Measurements from ENCODE around the gene CCSER2.
A peak's percentile ranks its signal among the peaks of the same experiment; 100 is the strongest.
"Not testable (repeated sequence)": the region's sequence is repeated elsewhere in the genome, so short reads cannot be mapped to it uniquely, and the experiment has no call there.

The CCSER2 gene

DNA sequence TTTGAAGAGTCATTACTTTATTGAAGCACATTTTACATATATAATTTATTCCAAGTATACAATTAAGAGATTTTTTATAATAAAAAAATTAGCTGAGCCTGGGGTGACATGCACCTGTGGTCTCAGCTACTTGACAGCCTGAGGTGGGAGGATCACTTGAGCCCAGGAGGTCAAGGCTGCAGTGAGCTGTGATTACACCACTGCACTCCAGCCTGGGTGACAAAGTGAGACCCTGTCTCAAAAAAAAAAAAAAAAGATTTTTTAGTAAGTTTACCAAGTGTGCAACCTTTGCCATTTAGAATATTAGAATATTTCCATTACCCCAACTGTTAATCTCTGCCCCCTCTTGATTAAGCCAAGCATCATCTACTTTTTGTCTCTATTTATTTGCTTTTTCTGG is 196.0 kb downstream of the CCSER2 start:
- TF ChIP-seq, protein P1, sequence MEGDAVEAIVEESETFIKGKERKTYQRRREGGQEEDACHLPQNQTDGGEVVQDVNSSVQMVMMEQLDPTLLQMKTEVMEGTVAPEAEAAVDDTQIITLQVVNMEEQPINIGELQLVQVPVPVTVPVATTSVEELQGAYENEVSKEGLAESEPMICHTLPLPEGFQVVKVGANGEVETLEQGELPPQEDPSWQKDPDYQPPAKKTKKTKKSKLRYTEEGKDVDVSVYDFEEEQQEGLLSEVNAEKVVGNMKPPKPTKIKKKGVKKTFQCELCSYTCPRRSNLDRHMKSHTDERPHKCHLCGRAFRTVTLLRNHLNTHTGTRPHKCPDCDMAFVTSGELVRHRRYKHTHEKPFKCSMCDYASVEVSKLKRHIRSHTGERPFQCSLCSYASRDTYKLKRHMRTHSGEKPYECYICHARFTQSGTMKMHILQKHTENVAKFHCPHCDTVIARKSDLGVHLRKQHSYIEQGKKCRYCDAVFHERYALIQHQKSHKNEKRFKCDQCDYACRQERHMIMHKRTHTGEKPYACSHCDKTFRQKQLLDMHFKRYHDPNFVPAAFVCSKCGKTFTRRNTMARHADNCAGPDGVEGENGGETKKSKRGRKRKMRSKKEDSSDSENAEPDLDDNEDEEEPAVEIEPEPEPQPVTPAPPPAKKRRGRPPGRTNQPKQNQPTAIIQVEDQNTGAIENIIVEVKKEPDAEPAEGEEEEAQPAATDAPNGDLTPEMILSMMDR (conservative IDR thresholded peaks at IDR 0.05; ENCODE audit: low read depth, low read length), result no peak
- no peak for DNase-seq (ENCODE audit: low read depth)
- H3K4me3 ChIP-seq (ENCODE audit: low read length), result no peak overlapping the region

DNA sequence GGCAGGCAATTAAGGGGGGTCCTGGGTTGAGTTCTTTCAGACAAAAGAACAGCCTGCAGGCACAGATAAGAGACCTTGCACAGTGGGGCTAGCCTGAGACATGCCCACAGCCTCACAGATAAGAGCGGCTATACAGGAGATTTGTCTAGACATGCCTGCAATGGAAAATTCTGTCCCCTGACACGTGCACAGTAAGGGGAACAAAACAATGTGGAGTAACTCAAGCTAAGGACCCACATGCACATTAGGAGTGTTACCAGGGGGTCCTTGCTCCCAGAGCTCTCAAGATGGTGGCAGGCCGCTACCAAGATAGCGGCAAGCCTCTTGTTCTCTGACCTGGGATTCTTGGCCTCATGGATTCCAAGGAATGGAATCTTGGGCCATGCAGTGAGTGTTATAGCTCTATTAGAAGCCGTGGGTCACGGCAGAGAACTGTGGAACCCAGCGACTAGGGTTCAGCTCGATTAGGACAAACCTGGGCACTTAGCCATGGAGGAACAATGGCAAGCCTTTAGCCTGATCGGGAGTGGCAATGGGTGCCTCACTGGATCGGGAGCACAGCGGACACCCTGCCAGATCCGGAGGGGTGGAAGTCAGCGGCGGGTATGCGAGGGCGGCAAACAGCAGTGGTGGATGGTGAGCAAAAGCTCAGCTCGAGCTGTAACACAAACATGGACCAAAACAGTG is 196.9 kb downstream of the CCSER2 start:
- TF ChIP-seq, protein P1 (conservative IDR thresholded peaks at IDR 0.05; ENCODE audit: low read depth, low read length), result no peak
- H3K4me3 ChIP-seq (ENCODE audit: low read length), result no peak overlapping the region
- DNase-seq (ENCODE audit: low read depth), result no peak

DNA sequence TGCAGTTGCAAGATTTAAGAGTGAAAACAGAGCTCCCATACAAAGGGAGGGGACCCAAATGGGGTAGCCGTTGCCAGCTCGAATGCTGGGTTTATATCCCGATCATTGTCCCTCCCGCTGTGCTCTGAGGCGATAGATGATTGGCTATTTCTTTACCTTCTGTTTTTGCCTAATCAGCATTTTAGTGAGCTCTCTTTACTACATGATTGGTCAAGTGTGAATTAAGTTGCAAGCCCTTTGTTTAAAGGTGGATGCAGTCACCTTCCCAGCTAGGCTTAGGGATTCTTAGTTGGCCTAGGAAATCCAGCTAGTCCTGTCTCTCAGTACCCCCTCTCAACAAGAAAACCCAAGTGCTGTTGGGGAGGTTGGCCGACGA is 197.4 kb downstream of the CCSER2 start:
- H3K4me3 ChIP-seq (ENCODE audit: low read length); DNase-seq (ENCODE audit: low read depth): not testable (repeated sequence)

DNA sequence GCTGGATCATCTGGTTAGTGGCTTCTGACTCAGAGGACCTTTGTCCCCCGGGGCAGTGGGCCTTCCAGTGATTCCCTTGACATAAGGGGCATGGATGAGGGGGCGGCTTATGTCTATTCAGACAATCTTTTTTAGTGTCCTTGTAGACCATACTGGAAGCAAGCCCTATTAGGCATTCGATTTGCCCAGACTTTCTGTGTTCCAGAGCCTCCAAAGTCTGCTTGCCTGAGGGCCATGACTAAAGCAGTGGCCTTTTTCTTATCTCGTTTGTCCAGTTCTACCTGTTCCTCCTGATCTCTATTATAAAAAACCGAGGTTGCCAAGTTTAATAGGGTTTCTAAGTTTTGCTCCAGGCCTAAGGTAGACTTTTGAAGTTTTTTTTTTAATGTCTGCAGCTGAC is 199.0 kb downstream of the CCSER2 start:
- not testable (repeated sequence) for H3K4me3 ChIP-seq (ENCODE audit: low read length); DNase-seq (ENCODE audit: low read depth)

DNA sequence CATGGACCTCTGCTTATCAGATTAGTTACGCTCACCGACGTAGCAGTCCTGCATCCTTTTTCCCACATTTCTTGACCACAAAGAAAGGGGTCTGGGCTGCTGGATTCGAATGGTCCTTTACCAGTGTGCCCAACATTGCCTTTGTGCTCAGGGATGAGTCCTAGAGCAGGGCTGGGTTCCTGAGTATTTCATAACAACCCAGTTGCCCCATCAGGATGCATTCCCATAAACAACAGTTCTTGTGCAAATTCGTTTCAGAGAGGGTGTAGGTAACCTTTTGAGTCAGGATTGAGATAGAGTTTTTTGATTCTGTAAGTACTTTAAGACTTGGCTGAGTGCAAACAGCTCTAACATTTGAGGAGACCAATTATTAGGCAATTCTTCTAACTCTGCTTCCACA is 200.1 kb downstream of the CCSER2 start:
- H3K4me3 ChIP-seq (ENCODE audit: low read length); DNase-seq (ENCODE audit: low read depth): not testable (repeated sequence)

DNA sequence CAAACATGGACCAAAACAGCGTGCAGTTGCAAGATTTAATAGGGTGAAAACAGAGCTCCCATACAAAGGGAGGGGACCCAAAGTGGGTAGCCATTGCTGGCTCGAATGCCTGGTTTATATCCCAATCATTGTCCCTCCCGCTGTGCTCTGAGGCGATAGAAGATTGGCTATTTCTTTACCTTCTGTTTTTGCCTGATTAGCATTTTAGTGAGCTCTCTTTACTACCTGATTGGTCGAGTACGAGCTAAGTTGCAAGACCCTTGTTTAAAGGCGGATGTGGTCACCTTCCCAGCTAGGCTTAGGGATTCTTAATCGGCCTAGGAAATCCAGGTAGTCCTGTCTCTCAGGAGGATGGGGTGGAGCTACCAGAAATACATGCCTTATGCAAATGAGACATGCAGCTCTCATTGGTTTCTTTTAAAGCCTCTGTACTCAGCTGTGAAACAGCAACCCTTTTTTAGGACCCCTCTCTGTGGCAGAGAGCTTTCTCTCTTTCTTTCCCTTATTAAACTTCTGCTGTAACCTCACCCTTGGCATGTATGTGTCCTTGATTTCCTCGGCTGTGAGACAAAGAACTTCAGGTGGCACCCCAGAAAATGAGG is 202.4 kb downstream of the CCSER2 start:
- TF ChIP-seq, protein P1 (conservative IDR thresholded peaks at IDR 0.05; ENCODE audit: low read depth, low read length), result no peak

DNA sequence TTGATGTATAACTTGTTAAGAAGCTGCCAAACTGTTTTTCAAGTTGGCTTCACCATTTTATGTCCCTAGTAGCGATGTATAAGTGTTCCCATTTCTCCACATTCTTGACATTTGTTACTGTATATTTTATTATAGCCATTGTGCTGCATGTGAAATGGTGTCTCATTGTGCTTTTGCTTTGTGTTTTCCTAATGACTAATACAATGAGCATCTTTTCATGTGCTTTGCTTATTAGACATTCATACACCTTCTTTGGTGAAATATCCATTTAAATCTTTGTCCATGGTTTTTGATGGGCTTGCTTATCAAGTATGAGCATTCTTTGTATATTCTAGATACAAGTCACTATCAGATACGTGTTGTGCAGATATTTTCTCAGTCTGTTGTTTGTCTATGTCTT is 203.0 kb downstream of the CCSER2 start:
- TF ChIP-seq, protein P1 (conservative IDR thresholded peaks at IDR 0.05; ENCODE audit: low read depth, low read length), result no peak
- no peak for DNase-seq (ENCODE audit: low read depth)
- H3K4me3 ChIP-seq (ENCODE audit: low read length), result no peak overlapping the region

More for the DNA sequence above, 202.4 kb downstream of the CCSER2 start:
- no peak for DNase-seq (ENCODE audit: low read depth)
- no peak overlapping the region for H3K4me3 ChIP-seq (ENCODE audit: low read length)

DNA sequence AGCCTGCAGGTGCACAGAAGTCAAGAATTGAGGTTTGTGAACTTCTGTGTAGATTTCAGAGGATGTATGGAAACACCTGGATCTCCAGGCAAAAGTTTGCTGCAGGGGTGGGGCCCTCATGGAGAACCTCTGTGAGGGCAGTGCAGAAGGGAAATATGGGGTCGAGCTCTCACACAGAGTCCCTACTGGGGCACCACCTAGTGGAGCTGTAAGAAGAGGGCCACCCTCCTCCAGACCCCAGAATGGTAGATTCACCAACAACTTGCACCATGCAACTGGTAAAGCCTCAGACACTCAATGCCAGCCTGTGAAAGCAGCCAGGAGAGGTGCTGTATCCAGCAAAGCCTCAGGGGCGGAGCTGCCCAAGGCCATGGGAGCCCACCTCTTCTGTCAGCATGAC is 205.8 kb downstream of the CCSER2 start:
- H3K4me3 ChIP-seq (ENCODE audit: low read length), result no peak overlapping the region
- TF ChIP-seq, protein P1 (conservative IDR thresholded peaks at IDR 0.05; ENCODE audit: low read depth, low read length), result peak; percentile 41
- no peak for DNase-seq (ENCODE audit: low read depth)
